Coronary artery (tissue), 2 donors: Measurements from ENCODE around the gene STAP2.
A peak's percentile ranks its signal among the peaks of the same experiment; 100 is the strongest.

Experiments used
- DNase-seq: peaks from one replicate; pipeline ENCODE4 v3.0.0-alpha.2; 2017; ENCODE audit warnings: low spot score
- H3K27ac ChIP-seq, 2 donors: fragments of 200-600 bp; sonication (generic); one replicate each; pipeline ENCODE4 v1.5.1; 2016 to 2019
- H3K4me3 ChIP-seq: fragments of 200-600 bp; sonication (generic); 2 replicates; pipeline ENCODE4 v1.5.1; 2016; ENCODE audit warnings: mild to moderate bottlenecking, moderate library complexity
- TF ChIP-seq, protein P1 (sequence below): fragments of 200-600 bp; sonication (generic); IDR thresholded peaks from one replicate; pipeline ENCODE4 v1.5.1; 2019; ENCODE audit warnings: antibody characterized with exemption

The STAP2 gene

DNA sequence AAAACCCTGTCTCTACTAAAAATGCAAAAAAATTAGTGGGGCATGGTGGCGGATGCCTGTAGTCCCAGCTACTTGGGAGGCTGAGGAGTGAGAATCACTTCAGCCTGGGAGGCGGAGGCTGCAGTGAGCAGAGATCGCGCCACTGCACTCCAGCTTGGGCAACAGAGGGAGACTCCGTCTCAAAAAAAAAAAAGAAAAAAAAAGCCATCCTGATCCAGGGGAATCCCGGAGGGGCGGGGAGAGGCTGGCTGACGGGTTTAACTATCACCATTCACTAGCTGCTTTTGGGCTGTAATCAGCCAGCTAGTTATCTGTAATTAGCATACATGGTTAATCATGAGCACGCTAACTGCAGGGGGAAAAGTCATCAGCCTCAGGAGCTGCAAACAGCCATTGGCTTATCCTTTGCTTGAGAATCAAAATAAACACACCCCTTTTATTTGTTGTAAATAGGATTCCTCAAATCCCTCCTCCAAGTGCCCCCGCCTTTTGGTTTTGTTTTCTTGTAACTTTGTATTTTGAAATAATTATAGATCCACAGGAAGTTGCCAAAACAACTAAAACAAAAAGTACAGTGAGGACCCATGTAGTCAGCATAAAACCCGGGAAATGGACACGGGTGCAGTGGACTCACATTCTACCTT lies 24.7 kb downstream of the STAP2 start:
- Histone ChIP-seq H3K27ac (no peak overlapping the region), H3K4me3 (no peak overlapping the region)

DNA sequence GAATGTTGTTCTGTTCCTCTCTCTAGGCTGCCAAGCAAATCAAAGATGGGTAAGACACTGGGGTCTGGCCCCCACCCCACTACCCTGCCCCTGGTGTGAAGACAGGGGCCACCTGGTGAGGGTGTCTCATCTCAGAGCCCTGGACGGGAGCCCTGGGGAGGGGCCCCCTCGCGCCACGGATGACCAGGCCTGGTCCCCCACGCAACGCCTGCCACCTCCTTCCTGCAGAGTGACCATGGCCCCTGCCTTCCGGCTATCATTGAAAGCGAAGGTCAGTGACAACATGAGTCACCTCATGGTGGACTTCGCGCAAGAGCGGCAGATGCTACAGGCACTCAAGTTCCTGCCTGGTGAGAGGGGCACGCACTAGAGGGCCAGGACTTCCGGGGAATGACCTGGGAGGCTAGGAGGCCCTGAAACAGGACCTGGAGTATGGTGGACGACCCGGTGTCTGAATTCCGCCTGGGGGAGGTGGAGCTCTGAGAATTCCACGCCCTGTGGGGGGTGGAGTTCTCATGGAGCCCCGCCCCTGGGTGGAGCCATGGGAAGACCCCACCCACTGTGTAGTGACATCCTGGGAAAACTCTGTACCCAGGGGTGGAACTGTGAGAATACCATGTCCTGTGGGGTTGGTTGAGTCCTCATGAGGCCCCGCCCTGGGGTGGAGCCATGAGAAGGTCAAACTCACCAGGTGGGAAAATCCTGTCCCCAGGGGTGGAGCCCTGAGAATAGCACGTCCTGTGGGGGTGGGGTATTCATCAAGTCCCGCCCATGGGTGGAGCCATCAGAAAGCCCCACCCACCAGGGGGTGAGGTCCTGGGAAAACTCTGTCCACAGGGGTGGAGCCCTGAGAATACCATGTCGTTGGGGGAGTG lies 28.1 kb downstream of the STAP2 start:
- DNase-seq: no peak

More for the DNA sequence above, 24.7 kb downstream of the STAP2 start:
- no peak for DNase-seq
- TF ChIP-seq, protein P1, sequence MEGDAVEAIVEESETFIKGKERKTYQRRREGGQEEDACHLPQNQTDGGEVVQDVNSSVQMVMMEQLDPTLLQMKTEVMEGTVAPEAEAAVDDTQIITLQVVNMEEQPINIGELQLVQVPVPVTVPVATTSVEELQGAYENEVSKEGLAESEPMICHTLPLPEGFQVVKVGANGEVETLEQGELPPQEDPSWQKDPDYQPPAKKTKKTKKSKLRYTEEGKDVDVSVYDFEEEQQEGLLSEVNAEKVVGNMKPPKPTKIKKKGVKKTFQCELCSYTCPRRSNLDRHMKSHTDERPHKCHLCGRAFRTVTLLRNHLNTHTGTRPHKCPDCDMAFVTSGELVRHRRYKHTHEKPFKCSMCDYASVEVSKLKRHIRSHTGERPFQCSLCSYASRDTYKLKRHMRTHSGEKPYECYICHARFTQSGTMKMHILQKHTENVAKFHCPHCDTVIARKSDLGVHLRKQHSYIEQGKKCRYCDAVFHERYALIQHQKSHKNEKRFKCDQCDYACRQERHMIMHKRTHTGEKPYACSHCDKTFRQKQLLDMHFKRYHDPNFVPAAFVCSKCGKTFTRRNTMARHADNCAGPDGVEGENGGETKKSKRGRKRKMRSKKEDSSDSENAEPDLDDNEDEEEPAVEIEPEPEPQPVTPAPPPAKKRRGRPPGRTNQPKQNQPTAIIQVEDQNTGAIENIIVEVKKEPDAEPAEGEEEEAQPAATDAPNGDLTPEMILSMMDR: no peak

GRCh38 chr19:4305659-4306058 lies 33.0 kb downstream of the STAP2 start:
- TF ChIP-seq, protein P1: no peak
- no peak for DNase-seq
- Histone ChIP-seq H3K4me3 (no peak overlapping the region), H3K27ac (no peak overlapping the region)

More for the DNA sequence above, 28.1 kb downstream of the STAP2 start:
- Histone ChIP-seq H3K4me3 (no peak overlapping the region), H3K27ac (no peak overlapping the region)
- TF ChIP-seq, protein P1: no peak

GRCh38 chr19:4305257-4305612 lies 33.4 kb downstream of the STAP2 start:
- H3K27ac ChIP-seq: no peak overlapping the region
- TF ChIP-seq, protein P1: no peak
- no peak for DNase-seq
- no peak overlapping the region for H3K4me3 ChIP-seq

GRCh38 chr19:4304538-4305256 lies 33.9 kb downstream of the STAP2 start, which contains the start of gene FSD1:
FSD1 (plus strand) TSS chr19:4304598; CDS start chr19:4304747, 149 bp downstream.
- no peak within 1 kb of the TSS for H3K27ac ChIP-seq
- H3K4me3 ChIP-seq: peak within 1 kb of the TSS; percentile 63
- TF ChIP-seq, protein P1: no peak
- no peak for DNase-seq

GRCh38 chr19:4303819-4304537 lies 34.6 kb downstream of the STAP2 start:
- H3K27ac ChIP-seq: no peak overlapping the region
- H3K4me3 ChIP-seq: peak overlapping the region; percentile 63
- TF ChIP-seq, protein P1: no peak
- DNase-seq: no peak
